ENCODE measurements around the gene PPP1R1B. TPM values are rescaled to one million over a fixed set of nuclear protein-coding genes. Genes with fewer than 3 reads are reported as not detected.

PPP1R1B gene
- total RNA-seq, 2 experiments from 2014 or later = not detected

- no peaks in the 10 kb centered on the region for H3K9me3 Mint-ChIP-seq (ENCODE audit: insufficient read depth)
- DNase-seq = no peak
- H3K4me3 Mint-ChIP-seq = no peak overlapping the region
- no peak overlapping the region for H3K27ac Mint-ChIP-seq
- POLR2A ChIA-PET = no interaction called here
- H3K36me3 Mint-ChIP-seq (ENCODE audit: low read depth) = no peaks in the 10 kb centered on the region
- peaks cover 47% of the 10 kb centered on the region for H3K27me3 Mint-ChIP-seq (ENCODE audit: low read depth)
- CTCF ChIA-PET = interaction anchor here (2.7 kb wide), 1 partner anchor 10 kb away, joined by 14 read pairs; no protein-coding TSS in a partner anchor
- H3K4me1 Mint-ChIP-seq (ENCODE audit: low read depth) = peaks cover 4% of the 10 kb centered on the region
- ATAC-seq = no peak
Measured at GRCh38 chr17:39611401-39612112, 15.2 kb upstream of the PPP1R1B start.

GRCh38 chr17:39612291-39612894 is 14.4 kb upstream of the PPP1R1B start:
- no peaks in the 10 kb centered on the region for H3K9me3 Mint-ChIP-seq (ENCODE audit: insufficient read depth)
- CTCF ChIA-PET = interaction anchor here (1.3 to 2.7 kb wide), 2 partner anchors 9 to 22 kb away, joined by 5 to 14 read pairs; no protein-coding TSS in a partner anchor
- POLR2A ChIA-PET = no interaction called here
- peaks cover 49% of the 10 kb centered on the region for H3K27me3 Mint-ChIP-seq (ENCODE audit: low read depth)
- H3K4me3 Mint-ChIP-seq = no peak overlapping the region
- no peak for ATAC-seq
- no peak overlapping the region for H3K27ac Mint-ChIP-seq
- peaks cover under 1% of the 10 kb centered on the region for H3K4me1 Mint-ChIP-seq (ENCODE audit: low read depth)
- DNase-seq = no peak
- H3K36me3 Mint-ChIP-seq (ENCODE audit: low read depth) = no peaks in the 10 kb centered on the region

GRCh38 chr17:39612935-39613464 is 13.8 kb upstream of the PPP1R1B start:
- ChIA-PET CTCF (interaction anchor here (1.3 to 2.7 kb wide), 3 partner anchors 9 to 22 kb away, joined by 5 to 18 read pairs (median 14); no protein-coding TSS in a partner anchor), POLR2A (no interaction called here)
- no peaks in the 10 kb centered on the region for H3K4me1 Mint-ChIP-seq (ENCODE audit: low read depth)
- no peak overlapping the region for H3K27ac Mint-ChIP-seq
- no peak overlapping the region for H3K4me3 Mint-ChIP-seq
- H3K27me3 Mint-ChIP-seq (ENCODE audit: low read depth) = peaks cover 48% of the 10 kb centered on the region
- DNase-seq = no peak
- no peaks in the 10 kb centered on the region for H3K36me3 Mint-ChIP-seq (ENCODE audit: low read depth)
- ATAC-seq = no peak
- H3K9me3 Mint-ChIP-seq (ENCODE audit: insufficient read depth) = no peaks in the 10 kb centered on the region

GRCh38 chr17:39614545-39615157 is 12.1 kb upstream of the PPP1R1B start:
- Mint-ChIP-seq H3K9me3 (ENCODE audit: insufficient read depth) (no peaks in the 10 kb centered on the region), H3K4me1 (ENCODE audit: low read depth) (no peaks in the 10 kb centered on the region), H3K36me3 (ENCODE audit: low read depth) (no peaks in the 10 kb centered on the region), H3K4me3 (no peak overlapping the region), H3K27me3 (ENCODE audit: low read depth) (peaks cover 41% of the 10 kb centered on the region), H3K27ac (no peak overlapping the region)
- ATAC-seq (no peak), DNase-seq (no peak)
- ChIA-PET CTCF (interaction anchor here (0.9 to 2.5 kb wide), 4 partner anchors 9 to 67 kb away, joined by 3 to 18 read pairs (median 6); no protein-coding TSS in a partner anchor), POLR2A (no interaction called here)

- CTCF ChIA-PET = interaction anchor here (1.9 to 2.5 kb wide), 2 partner anchors 8 to 38 kb away, joined by 7 to 18 read pairs; no protein-coding TSS in a partner anchor
- no peaks in the 10 kb centered on the region for H3K4me1 Mint-ChIP-seq (ENCODE audit: low read depth)
- H3K27ac Mint-ChIP-seq = no peak overlapping the region
- H3K4me3 Mint-ChIP-seq = no peak overlapping the region
- ATAC-seq (no peak), DNase-seq (no peak)
- H3K9me3 Mint-ChIP-seq (ENCODE audit: insufficient read depth) = no peaks in the 10 kb centered on the region
- POLR2A ChIA-PET = no interaction called here
- peaks cover 41% of the 10 kb centered on the region for H3K27me3 Mint-ChIP-seq (ENCODE audit: low read depth)
- H3K36me3 Mint-ChIP-seq (ENCODE audit: low read depth) = no peaks in the 10 kb centered on the region
Measured at GRCh38 chr17:39615434-39615833, 11.3 kb upstream of the PPP1R1B start.

- no peak overlapping the region for H3K27ac Mint-ChIP-seq
- peak overlapping the region; percentile 36 for H3K4me3 Mint-ChIP-seq
- POLR2A ChIA-PET = interaction anchor here (0.7 kb wide), 1 partner anchor 269 kb away, joined by 3 read pairs; no protein-coding TSS in a partner anchor
- peaks cover 4% of the 10 kb centered on the region for H3K4me1 Mint-ChIP-seq (ENCODE audit: low read depth)
- H3K27me3 Mint-ChIP-seq (ENCODE audit: low read depth) = peaks cover 40% of the 10 kb centered on the region
- ATAC-seq (no peak), DNase-seq (no peak)
- CTCF ChIA-PET = interaction anchor here (1.2 to 2.7 kb wide), 2 partner anchors 18 to 38 kb away, joined by 6 read pairs; no protein-coding TSS in a partner anchor
- H3K9me3 Mint-ChIP-seq (ENCODE audit: insufficient read depth) = no peaks in the 10 kb centered on the region
- no peaks in the 10 kb centered on the region for H3K36me3 Mint-ChIP-seq (ENCODE audit: low read depth)
Measured at GRCh38 chr17:39617100-39617445, 9.7 kb upstream of the PPP1R1B start.

GRCh38 chr17:39617446-39618245 is 9.1 kb upstream of the PPP1R1B start:
- H3K4me3 Mint-ChIP-seq = peak overlapping the region; percentile 67
- H3K4me1 Mint-ChIP-seq (ENCODE audit: low read depth) = peaks cover 10% of the 10 kb centered on the region
- peak; percentile 52 for ATAC-seq
- no peaks in the 10 kb centered on the region for H3K9me3 Mint-ChIP-seq (ENCODE audit: insufficient read depth)
- H3K27ac Mint-ChIP-seq = no peak overlapping the region
- no peaks in the 10 kb centered on the region for H3K36me3 Mint-ChIP-seq (ENCODE audit: low read depth)
- H3K27me3 Mint-ChIP-seq (ENCODE audit: low read depth) = peaks cover 40% of the 10 kb centered on the region
- peak; percentile 49 for DNase-seq
- CTCF ChIA-PET = interaction anchor here (1.1 to 2.7 kb wide), 3 partner anchors 17 to 37 kb away, joined by 3 to 6 read pairs (median 6); no protein-coding TSS in a partner anchor
- POLR2A ChIA-PET = interaction anchor here (0.7 kb wide), 1 partner anchor 269 kb away, joined by 3 read pairs; no protein-coding TSS in a partner anchor

- Mint-ChIP-seq H3K27me3 (ENCODE audit: low read depth) (peaks cover 36% of the 10 kb centered on the region), H3K4me3 (peak overlapping the region; percentile 67), H3K36me3 (ENCODE audit: low read depth) (no peaks in the 10 kb centered on the region), H3K27ac (no peak overlapping the region), H3K9me3 (ENCODE audit: insufficient read depth) (no peaks in the 10 kb centered on the region), H3K4me1 (ENCODE audit: low read depth) (peaks cover 16% of the 10 kb centered on the region)
- CTCF ChIA-PET = interaction anchor here (1.1 to 8.4 kb wide), 7 partner anchors 14 to 412 kb away, joined by 3 to 195 read pairs (median 5); partner anchors contain the start of genes MIEN1, PNMT and TCAP
- DNase-seq (no peak), ATAC-seq (no peak)
- POLR2A ChIA-PET = interaction anchor here (1.3 kb wide), 1 partner anchor 112 kb away, joined by 3 read pairs; the partner anchor contains the start of gene MIEN1
Measured at GRCh38 chr17:39618246-39618913, 8.4 kb upstream of the PPP1R1B start.

GRCh38 chr17:39618956-39619785 is 7.6 kb upstream of the PPP1R1B start:
- H3K4me3 Mint-ChIP-seq = no peak overlapping the region
- CTCF ChIA-PET = interaction anchor here (0.6 to 8.9 kb wide), 11 partner anchors 10 to 413 kb away, joined by 3 to 195 read pairs (median 4); partner anchors contain the start of genes MIEN1, PNMT, STARD3 and TCAP
- H3K36me3 Mint-ChIP-seq (ENCODE audit: low read depth) = no peaks in the 10 kb centered on the region
- peaks cover 36% of the 10 kb centered on the region for H3K27me3 Mint-ChIP-seq (ENCODE audit: low read depth)
- DNase-seq (no peak), ATAC-seq (no peak)
- H3K27ac Mint-ChIP-seq = no peak overlapping the region
- H3K4me1 Mint-ChIP-seq (ENCODE audit: low read depth) = peaks cover 22% of the 10 kb centered on the region
- H3K9me3 Mint-ChIP-seq (ENCODE audit: insufficient read depth) = no peaks in the 10 kb centered on the region
- POLR2A ChIA-PET = interaction anchor here (1.0 to 1.3 kb wide), 2 partner anchors 52 to 111 kb away, joined by 3 read pairs; partner anchors contain the start of gene MIEN1

GRCh38 chr17:39619786-39620101 is 7.0 kb upstream of the PPP1R1B start:
- no peak for ATAC-seq
- Mint-ChIP-seq H3K4me1 (ENCODE audit: low read depth) (peaks cover 22% of the 10 kb centered on the region), H3K4me3 (no peak overlapping the region), H3K27me3 (ENCODE audit: low read depth) (peaks cover 36% of the 10 kb centered on the region), H3K9me3 (ENCODE audit: insufficient read depth) (no peaks in the 10 kb centered on the region), H3K36me3 (ENCODE audit: low read depth) (no peaks in the 10 kb centered on the region), H3K27ac (no peak overlapping the region)
- DNase-seq = no peak
- POLR2A ChIA-PET = interaction anchor here (1.0 to 1.3 kb wide), 2 partner anchors 52 to 110 kb away, joined by 3 read pairs; partner anchors contain the start of gene MIEN1
- CTCF ChIA-PET = interaction anchor here (0.6 to 8.9 kb wide), 12 partner anchors 9 to 414 kb away, joined by 3 to 195 read pairs (median 4); partner anchors contain the start of genes MIEN1, PNMT, STARD3 and TCAP
